ENCODE data around the gene INPP5E.

The INPP5E gene

DNA sequence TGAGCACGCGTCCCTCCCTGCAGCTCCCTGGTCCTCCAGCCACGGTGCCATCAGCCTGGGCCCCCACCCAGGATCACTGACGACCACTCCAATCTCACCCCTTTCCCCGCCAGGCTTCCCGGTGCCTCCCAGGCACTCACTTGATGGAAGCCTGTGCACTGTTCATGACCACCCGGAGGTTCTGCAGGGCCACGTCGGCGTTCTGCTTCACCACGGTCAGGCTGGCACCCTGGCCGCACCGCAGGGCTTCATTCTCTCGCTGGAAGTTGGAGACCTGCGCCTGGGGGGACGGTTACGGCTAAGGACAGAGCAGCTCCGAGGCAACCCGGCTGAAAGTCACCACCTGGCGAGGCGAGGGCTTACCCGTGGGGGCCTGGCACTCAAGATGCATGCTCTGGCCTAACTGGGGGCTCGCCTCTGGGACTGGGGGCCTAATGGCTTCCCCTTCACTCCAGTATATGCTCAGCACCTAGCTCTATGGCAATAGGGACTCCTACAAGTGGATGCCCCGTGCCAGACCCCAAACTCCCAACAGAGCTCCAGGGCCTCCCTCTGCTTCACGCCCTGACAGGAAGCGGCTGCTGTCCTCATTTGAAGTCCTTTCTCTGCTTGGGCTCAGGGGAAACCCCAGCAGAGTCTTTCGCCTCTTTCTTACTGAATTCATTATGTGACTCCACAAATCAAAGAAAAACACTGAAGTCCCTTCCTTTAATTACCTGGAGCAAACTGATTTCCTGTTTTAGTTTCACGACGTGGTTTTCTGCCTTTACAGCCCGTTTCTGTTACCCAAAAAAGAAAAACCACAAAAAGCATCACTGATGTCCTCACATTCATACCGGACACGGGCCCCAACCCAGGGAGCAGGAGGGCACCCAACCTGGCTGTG lies 35.5 kb downstream of the INPP5E start:
- H3K9ac ChIP-seq (ENCODE audit: low read depth, low read length, poor library complexity, severe bottlenecking) = peak overlapping the region; percentile 46
- no peaks in the 10 kb centered on the region for H3K9me3 ChIP-seq (ENCODE audit: insufficient read depth, low read depth, low read length)
- peaks cover 31% of the 10 kb centered on the region for H3K79me2 ChIP-seq (ENCODE audit: insufficient read depth, low read length)
- peak overlapping the region; percentile 74 for H3K4me2 ChIP-seq (ENCODE audit: low read depth, low read length, poor library complexity, severe bottlenecking)
- H3K9me2 ChIP-seq (replicated peaks; ENCODE audit: low read depth, low read length) = no peaks in the 10 kb centered on the region
- 0 out of 2 replicates have a peak, but pooled peaks cover 4% of the 10 kb centered on the region for H3F3A ChIP-seq (ENCODE audit: low read depth)
- H3K4me3 ChIP-seq (ENCODE audit: low read length, poor library complexity, severe bottlenecking) = peak overlapping the region; percentile 37
- peaks cover 6% of the 10 kb centered on the region; the same call in 1 of the 2 replicates for H3K36me3 ChIP-seq (ENCODE audit: insufficient read depth, low read length)
- peaks cover 8% of the 10 kb centered on the region for H4K20me1 ChIP-seq (ENCODE audit: insufficient read depth, low read length, poor library complexity, severe bottlenecking)
- no peak overlapping the region for H2AFZ ChIP-seq (ENCODE audit: low read length)
- H3K27me3 ChIP-seq (ENCODE audit: insufficient read depth, low read length, poor library complexity, severe bottlenecking) = no peaks in the 10 kb centered on the region
- peaks cover 41% of the 10 kb centered on the region for H3K4me1 ChIP-seq (ENCODE audit: insufficient read depth, low read length, poor library complexity, severe bottlenecking)
- TF ChIP-seq EZH2phosphoT487 (IDR thresholded peaks at IDR 0.05; ENCODE audit: borderline replicate concordance) = no peak
- TF ChIP-seq, protein P1, sequence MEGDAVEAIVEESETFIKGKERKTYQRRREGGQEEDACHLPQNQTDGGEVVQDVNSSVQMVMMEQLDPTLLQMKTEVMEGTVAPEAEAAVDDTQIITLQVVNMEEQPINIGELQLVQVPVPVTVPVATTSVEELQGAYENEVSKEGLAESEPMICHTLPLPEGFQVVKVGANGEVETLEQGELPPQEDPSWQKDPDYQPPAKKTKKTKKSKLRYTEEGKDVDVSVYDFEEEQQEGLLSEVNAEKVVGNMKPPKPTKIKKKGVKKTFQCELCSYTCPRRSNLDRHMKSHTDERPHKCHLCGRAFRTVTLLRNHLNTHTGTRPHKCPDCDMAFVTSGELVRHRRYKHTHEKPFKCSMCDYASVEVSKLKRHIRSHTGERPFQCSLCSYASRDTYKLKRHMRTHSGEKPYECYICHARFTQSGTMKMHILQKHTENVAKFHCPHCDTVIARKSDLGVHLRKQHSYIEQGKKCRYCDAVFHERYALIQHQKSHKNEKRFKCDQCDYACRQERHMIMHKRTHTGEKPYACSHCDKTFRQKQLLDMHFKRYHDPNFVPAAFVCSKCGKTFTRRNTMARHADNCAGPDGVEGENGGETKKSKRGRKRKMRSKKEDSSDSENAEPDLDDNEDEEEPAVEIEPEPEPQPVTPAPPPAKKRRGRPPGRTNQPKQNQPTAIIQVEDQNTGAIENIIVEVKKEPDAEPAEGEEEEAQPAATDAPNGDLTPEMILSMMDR (conservative IDR thresholded peaks at IDR 0.05; ENCODE audit: low read length) = no peak

DNA sequence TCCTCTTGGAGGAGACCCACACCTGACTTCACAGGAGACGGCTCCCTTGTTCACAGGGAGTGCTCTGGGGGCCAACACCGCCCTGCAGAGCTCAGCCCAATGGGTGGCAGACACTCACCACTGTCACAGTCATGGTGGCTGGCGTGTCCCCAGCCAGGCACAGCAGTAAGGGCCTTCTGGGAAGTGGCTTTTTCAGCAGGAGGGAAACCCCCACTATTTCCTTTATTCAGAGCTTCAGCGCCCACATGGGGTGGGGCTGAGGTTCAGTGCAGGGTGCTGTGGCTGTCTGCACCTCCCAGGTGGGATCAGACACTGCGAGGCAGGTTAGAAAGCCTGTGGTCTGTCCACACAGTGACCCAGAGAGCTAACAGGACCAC lies 36.1 kb downstream of the INPP5E start:
- peaks cover 14% of the 10 kb centered on the region for H4K20me1 ChIP-seq (ENCODE audit: insufficient read depth, low read length, poor library complexity, severe bottlenecking)
- peaks cover 43% of the 10 kb centered on the region for H3K4me1 ChIP-seq (ENCODE audit: insufficient read depth, low read length, poor library complexity, severe bottlenecking)
- TF ChIP-seq EZH2phosphoT487 (IDR thresholded peaks at IDR 0.05; ENCODE audit: borderline replicate concordance) = no peak
- no peak overlapping the region for H2AFZ ChIP-seq (ENCODE audit: low read length)
- H3K9me2 ChIP-seq (replicated peaks; ENCODE audit: low read depth, low read length) = no peaks in the 10 kb centered on the region
- H3K27me3 ChIP-seq (ENCODE audit: insufficient read depth, low read length, poor library complexity, severe bottlenecking) = no peaks in the 10 kb centered on the region
- H3K79me2 ChIP-seq (ENCODE audit: insufficient read depth, low read length) = peaks cover 31% of the 10 kb centered on the region
- peak overlapping the region; percentile 37 for H3K4me3 ChIP-seq (ENCODE audit: low read length, poor library complexity, severe bottlenecking)
- peak overlapping the region; percentile 46 for H3K9ac ChIP-seq (ENCODE audit: low read depth, low read length, poor library complexity, severe bottlenecking)
- no peaks in the 10 kb centered on the region for H3K9me3 ChIP-seq (ENCODE audit: insufficient read depth, low read depth, low read length)
- peak overlapping the region; percentile 74 for H3K4me2 ChIP-seq (ENCODE audit: low read depth, low read length, poor library complexity, severe bottlenecking)
- peaks cover 6% of the 10 kb centered on the region; the same call in 1 of the 2 replicates for H3K36me3 ChIP-seq (ENCODE audit: insufficient read depth, low read length)
- 0 out of 2 replicates have a peak, but pooled peaks cover 4% of the 10 kb centered on the region for H3F3A ChIP-seq (ENCODE audit: low read depth)

DNA sequence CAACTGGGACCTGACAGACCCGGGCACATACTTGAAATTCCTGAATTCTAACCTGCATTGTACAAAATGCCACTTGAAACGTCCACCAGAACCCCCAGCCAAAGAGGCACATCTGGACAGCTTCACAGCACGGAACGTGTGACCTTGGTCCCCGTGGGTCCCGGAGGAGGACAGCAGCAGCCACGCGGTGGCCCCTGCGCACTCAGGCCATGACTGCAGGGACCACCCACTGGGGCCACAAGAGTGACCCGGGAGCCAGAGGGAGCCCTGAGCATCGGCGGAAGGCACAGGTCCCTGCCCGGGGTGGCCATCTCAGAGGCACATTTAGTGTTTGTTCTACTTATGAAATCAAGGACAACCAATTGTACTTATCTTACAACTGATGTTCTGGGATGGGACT lies 37.6 kb downstream of the INPP5E start:
- H3K9me3 ChIP-seq (ENCODE audit: insufficient read depth, low read depth, low read length) = no peaks in the 10 kb centered on the region
- no peaks in the 10 kb centered on the region for H3K9me2 ChIP-seq (replicated peaks; ENCODE audit: low read depth, low read length)
- no peak overlapping the region for H3K4me3 ChIP-seq (ENCODE audit: low read length, poor library complexity, severe bottlenecking)
- peaks cover 31% of the 10 kb centered on the region for H3K79me2 ChIP-seq (ENCODE audit: insufficient read depth, low read length)
- H3K4me1 ChIP-seq (ENCODE audit: insufficient read depth, low read length, poor library complexity, severe bottlenecking) = peaks cover 47% of the 10 kb centered on the region
- TF ChIP-seq, protein P1 (conservative IDR thresholded peaks at IDR 0.05; ENCODE audit: low read length) = no peak
- no peak for TF ChIP-seq EZH2phosphoT487 (IDR thresholded peaks at IDR 0.05; ENCODE audit: borderline replicate concordance)
- H2AFZ ChIP-seq (ENCODE audit: low read length) = no peak overlapping the region
- peaks cover 5% of the 10 kb centered on the region; the same call in 1 of the 2 replicates for H3K36me3 ChIP-seq (ENCODE audit: insufficient read depth, low read length)
- peaks cover 20% of the 10 kb centered on the region for H4K20me1 ChIP-seq (ENCODE audit: insufficient read depth, low read length, poor library complexity, severe bottlenecking)
- H3K27me3 ChIP-seq (ENCODE audit: insufficient read depth, low read length, poor library complexity, severe bottlenecking) = no peaks in the 10 kb centered on the region
- no peak overlapping the region for H3K9ac ChIP-seq (ENCODE audit: low read depth, low read length, poor library complexity, severe bottlenecking)
- 0 out of 2 replicates have a peak, but pooled peaks cover 4% of the 10 kb centered on the region for H3F3A ChIP-seq (ENCODE audit: low read depth)
- H3K4me2 ChIP-seq (ENCODE audit: low read depth, low read length, poor library complexity, severe bottlenecking) = no peak overlapping the region
